Measurements from ENCODE around the gene MAPKAPK3. TPM values are rescaled to one million over a fixed set of nuclear protein-coding genes. Genes with fewer than 3 reads are reported as not detected.

MAPKAPK3 gene
- total RNA-seq, result 23.7 TPM

GRCh38 chr3:50617096-50617791 lies at the start of gene MAPKAPK3:
Gene MAPKAPK3 (plus strand): TSS chr3:50617151. CDS start chr3:50617566, 415 bp downstream.
- DNase-seq (ENCODE audit: low spot score in 2 of 2), result peak in 1 of 2 donors; percentile 75

GRCh38 chr3:50567386-50568167 lies 49.4 kb upstream of the MAPKAPK3 start, which contains the start of gene C3orf18:
Gene C3orf18 (minus strand): TSS chr3:50567747. CDS start chr3:50565699, 2,048 bp downstream.
- no peaks in the 10 kb centered on the region for H3K36me3 ChIP-seq
- peaks cover 0 to 19% of the 10 kb centered on the region in 2 donors for H3K4me1 ChIP-seq
- no peaks in the 10 kb centered on the region for H3K9me3 ChIP-seq
- peak within 1 kb of the TSS; percentile 76 to 89 for H3K4me3 ChIP-seq
- intact Hi-C loops (cut with DNase I), result loop anchor here (2.0 kb wide), 4 partner anchors 209 to 1103 kb away; partner anchors contain the start of genes MANF, TEX264 and TMEM115
- DNase-seq (ENCODE audit: low spot score in 2 of 2), result peak; percentile 83 to 97
- no peaks in the 10 kb centered on the region for H3K27me3 ChIP-seq
- no peak for TF ChIP-seq CTCF (IDR thresholded peaks at IDR 0.05)
- peak within 1 kb of the TSS; percentile 75 to 85 for H3K27ac ChIP-seq

More at GRCh38 chr3:50617096-50617791, at the start of gene MAPKAPK3:
- no peak for TF ChIP-seq CTCF (IDR thresholded peaks at IDR 0.05)
- H3K4me1 ChIP-seq, result peaks cover 0 to 25% of the 10 kb centered on the region in 2 donors
- H3K9me3 ChIP-seq, result no peaks in the 10 kb centered on the region
- no peaks in the 10 kb centered on the region for H3K36me3 ChIP-seq
- H3K27ac ChIP-seq, result peak within 1 kb of the TSS; percentile 78 to 90
- no peaks in the 10 kb centered on the region for H3K27me3 ChIP-seq
- intact Hi-C loops (cut with DNase I), result loop anchor here (2.0 to 10.0 kb wide), 6 partner anchors 16 to 1348 kb away; partner anchors contain the start of genes DOCK3 and PCBP4
- peak within 1 kb of the TSS; percentile 93 to 99 for H3K4me3 ChIP-seq

GRCh38 chr3:50568947-50569749 lies 47.8 kb upstream of the MAPKAPK3 start, which contains the start of gene HEMK1:
Gene HEMK1 (plus strand): TSS chr3:50569522. CDS start chr3:50571105, 1,583 bp downstream.
- Histone ChIP-seq H3K4me3 (peak within 1 kb of the TSS; percentile 74 to 89), H3K27me3 (no peaks in the 10 kb centered on the region), H3K27ac (peak within 1 kb of the TSS; percentile 75 to 85), H3K36me3 (no peaks in the 10 kb centered on the region), H3K4me1 (peaks cover 0 to 19% of the 10 kb centered on the region in 2 donors), H3K9me3 (no peaks in the 10 kb centered on the region)
- no peak for TF ChIP-seq CTCF (IDR thresholded peaks at IDR 0.05)
- DNase-seq (ENCODE audit: low spot score in 2 of 2), result peak; percentile 90 to 99
- intact Hi-C loops (cut with DNase I), result loop anchor here (1.0 to 2.0 kb wide), 3 partner anchors 32 to 930 kb away; partner anchors contain the start of gene MANF

GRCh38 chr3:50570508-50571279 lies 46.3 kb upstream of the MAPKAPK3 start:
- intact Hi-C loops (cut with DNase I), result no loop called here

More at GRCh38 chr3:50570508-50571279, 46.3 kb upstream of the MAPKAPK3 start:
- H3K4me1 ChIP-seq, result peaks cover 0 to 19% of the 10 kb centered on the region in 2 donors
- no peak for TF ChIP-seq CTCF (IDR thresholded peaks at IDR 0.05)
- H3K9me3 ChIP-seq, result no peaks in the 10 kb centered on the region
- no peaks in the 10 kb centered on the region for H3K36me3 ChIP-seq
- no peak for DNase-seq (ENCODE audit: low spot score in 2 of 2)
- H3K27ac ChIP-seq, result peak overlapping the region in 1 of 2 donors; percentile 85
- H3K27me3 ChIP-seq, result no peaks in the 10 kb centered on the region
- peak overlapping the region; percentile 74 to 89 for H3K4me3 ChIP-seq
